ENCODE results near the gene CELF4. TPM values are rescaled to one million over a fixed set of nuclear protein-coding genes. Genes with fewer than 3 reads are reported as not detected.

CELF4 gene
- total RNA-seq, 1 experiment from 2014 or later: 0.11 TPM

DNA sequence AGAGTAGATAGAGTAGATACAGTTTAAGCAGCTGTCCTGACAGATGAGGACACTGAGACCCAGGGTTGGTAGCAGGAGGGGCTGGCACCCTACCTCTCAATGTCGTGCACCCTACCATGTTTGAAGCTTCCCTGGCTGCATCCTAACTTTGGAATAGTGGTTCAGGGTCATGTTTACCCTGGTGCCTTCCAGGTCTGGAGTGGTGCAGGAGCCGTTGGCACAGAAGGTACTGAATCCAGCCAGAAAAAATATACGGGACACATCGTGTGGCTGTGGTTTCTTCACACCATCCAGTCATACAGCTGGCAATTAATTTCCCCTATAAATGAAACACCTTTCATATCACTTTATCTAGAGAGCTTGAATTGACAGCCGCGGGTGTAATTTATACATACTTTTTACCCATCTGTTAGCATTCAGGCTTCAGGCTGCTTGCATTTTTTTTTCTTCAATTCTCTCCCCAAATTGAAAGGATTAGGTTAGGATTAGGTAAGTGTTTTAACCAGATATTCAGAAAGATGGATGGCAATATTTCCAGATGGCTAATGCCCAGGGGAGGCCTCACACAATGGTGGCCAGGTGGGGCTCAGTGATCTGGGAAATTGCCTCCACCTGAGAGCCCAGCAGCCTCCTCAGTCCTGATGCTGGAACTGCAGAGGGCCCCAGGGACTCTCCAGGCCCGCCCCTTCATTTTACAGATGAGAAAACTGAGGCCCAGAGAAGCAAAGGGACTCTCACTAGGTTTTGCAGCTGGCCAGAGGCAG is 127.0 kb downstream of the CELF4 start:
- no peaks in the 10 kb centered on the region for H3K9me3 Mint-ChIP-seq (ENCODE audit: unreplicated experiment)
- no peak for DNase-seq
- no peaks in the 10 kb centered on the region for H3K4me1 Mint-ChIP-seq (ENCODE audit: low read depth, unreplicated experiment)
- no peak overlapping the region for H3K27ac Mint-ChIP-seq (ENCODE audit: unreplicated experiment)
- BruUV-seq (replicated peaks): no TSS peak
- ChIA-PET CTCF (no interaction called here), POLR2A (no interaction called here)
- TF ChIP-seq, protein P1, sequence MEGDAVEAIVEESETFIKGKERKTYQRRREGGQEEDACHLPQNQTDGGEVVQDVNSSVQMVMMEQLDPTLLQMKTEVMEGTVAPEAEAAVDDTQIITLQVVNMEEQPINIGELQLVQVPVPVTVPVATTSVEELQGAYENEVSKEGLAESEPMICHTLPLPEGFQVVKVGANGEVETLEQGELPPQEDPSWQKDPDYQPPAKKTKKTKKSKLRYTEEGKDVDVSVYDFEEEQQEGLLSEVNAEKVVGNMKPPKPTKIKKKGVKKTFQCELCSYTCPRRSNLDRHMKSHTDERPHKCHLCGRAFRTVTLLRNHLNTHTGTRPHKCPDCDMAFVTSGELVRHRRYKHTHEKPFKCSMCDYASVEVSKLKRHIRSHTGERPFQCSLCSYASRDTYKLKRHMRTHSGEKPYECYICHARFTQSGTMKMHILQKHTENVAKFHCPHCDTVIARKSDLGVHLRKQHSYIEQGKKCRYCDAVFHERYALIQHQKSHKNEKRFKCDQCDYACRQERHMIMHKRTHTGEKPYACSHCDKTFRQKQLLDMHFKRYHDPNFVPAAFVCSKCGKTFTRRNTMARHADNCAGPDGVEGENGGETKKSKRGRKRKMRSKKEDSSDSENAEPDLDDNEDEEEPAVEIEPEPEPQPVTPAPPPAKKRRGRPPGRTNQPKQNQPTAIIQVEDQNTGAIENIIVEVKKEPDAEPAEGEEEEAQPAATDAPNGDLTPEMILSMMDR (IDR thresholded peaks at IDR 0.05; ENCODE audit: insufficient read depth in 1 of 2, low read depth in 1 of 2, low read length in 1 of 2, severe bottlenecking in 1 of 2, unreplicated experiment in 1 of 2): no peak
- Histone ChIP-seq H3K9me3 (no peaks in the 10 kb centered on the region), H3K36me3 (ENCODE audit: control insufficient read depth, insufficient read depth, low read length) (no peaks in the 10 kb centered on the region), H3K4me3 (ENCODE audit: low read depth, low read length) (no peak overlapping the region), H3K27me3 (replicated peaks; ENCODE audit: control insufficient read depth, insufficient read depth, low read length) (no peaks in the 10 kb centered on the region; the same call in 1 of the 2 replicates), H3K4me1 (no peaks in the 10 kb centered on the region)
- H3K36me3 Mint-ChIP-seq (ENCODE audit: insufficient read depth, unreplicated experiment): no peaks in the 10 kb centered on the region
- intact Hi-C loops (cut with micrococcal nuclease; ENCODE audit: unreplicated experiment): no loop called here
- H3K27me3 Mint-ChIP-seq (ENCODE audit: insufficient read depth, unreplicated experiment): peaks cover 12% of the 10 kb centered on the region
- no peak overlapping the region for H3K4me3 Mint-ChIP-seq (ENCODE audit: unreplicated experiment)

DNA sequence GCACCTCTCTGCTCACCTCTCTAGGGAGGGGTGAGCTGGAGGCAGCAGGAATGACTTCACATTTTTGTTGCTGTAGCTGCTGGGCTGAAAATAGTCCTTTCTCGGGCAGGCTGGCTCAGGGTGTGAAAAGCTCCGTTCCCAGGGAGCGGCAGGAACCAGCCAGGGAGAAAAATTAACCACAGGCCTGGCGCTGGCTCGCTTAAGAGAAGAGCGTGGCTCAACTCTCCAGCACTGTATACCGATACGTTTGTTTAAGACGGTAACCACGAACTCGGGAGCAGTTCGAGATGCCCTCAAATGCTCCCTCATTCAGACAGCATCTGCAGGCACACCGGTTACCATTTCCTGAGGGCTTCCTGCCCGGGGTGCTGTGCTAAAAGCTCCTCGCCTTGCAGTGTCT is 129.6 kb downstream of the CELF4 start:
- H3K27me3 ChIP-seq (replicated peaks; ENCODE audit: control insufficient read depth, insufficient read depth, low read length): no peaks in the 10 kb centered on the region; the same call in 1 of the 2 replicates
- no peaks in the 10 kb centered on the region for H3K36me3 ChIP-seq (ENCODE audit: control insufficient read depth, insufficient read depth, low read length)
- H3K4me3 Mint-ChIP-seq (ENCODE audit: unreplicated experiment): no peak overlapping the region
- ChIA-PET POLR2A (no interaction called here), CTCF (no interaction called here)
- TF ChIP-seq, protein P1 (IDR thresholded peaks at IDR 0.05; ENCODE audit: insufficient read depth in 1 of 2, low read depth in 1 of 2, low read length in 1 of 2, severe bottlenecking in 1 of 2, unreplicated experiment in 1 of 2): no peak
- H3K4me1 Mint-ChIP-seq (ENCODE audit: low read depth, unreplicated experiment): no peaks in the 10 kb centered on the region
- BruUV-seq (replicated peaks): no TSS peak
- intact Hi-C loops (cut with micrococcal nuclease; ENCODE audit: unreplicated experiment): no loop called here
- no peaks in the 10 kb centered on the region for H3K36me3 Mint-ChIP-seq (ENCODE audit: insufficient read depth, unreplicated experiment)
- H3K4me1 ChIP-seq: no peaks in the 10 kb centered on the region
- no peak overlapping the region for H3K27ac Mint-ChIP-seq (ENCODE audit: unreplicated experiment)
- DNase-seq: no peak
- no peak overlapping the region for H3K4me3 ChIP-seq (ENCODE audit: low read depth, low read length)
- H3K27me3 Mint-ChIP-seq (ENCODE audit: insufficient read depth, unreplicated experiment): peaks cover 7% of the 10 kb centered on the region
- no peaks in the 10 kb centered on the region for H3K9me3 ChIP-seq
- no peaks in the 10 kb centered on the region for H3K9me3 Mint-ChIP-seq (ENCODE audit: unreplicated experiment)

DNA sequence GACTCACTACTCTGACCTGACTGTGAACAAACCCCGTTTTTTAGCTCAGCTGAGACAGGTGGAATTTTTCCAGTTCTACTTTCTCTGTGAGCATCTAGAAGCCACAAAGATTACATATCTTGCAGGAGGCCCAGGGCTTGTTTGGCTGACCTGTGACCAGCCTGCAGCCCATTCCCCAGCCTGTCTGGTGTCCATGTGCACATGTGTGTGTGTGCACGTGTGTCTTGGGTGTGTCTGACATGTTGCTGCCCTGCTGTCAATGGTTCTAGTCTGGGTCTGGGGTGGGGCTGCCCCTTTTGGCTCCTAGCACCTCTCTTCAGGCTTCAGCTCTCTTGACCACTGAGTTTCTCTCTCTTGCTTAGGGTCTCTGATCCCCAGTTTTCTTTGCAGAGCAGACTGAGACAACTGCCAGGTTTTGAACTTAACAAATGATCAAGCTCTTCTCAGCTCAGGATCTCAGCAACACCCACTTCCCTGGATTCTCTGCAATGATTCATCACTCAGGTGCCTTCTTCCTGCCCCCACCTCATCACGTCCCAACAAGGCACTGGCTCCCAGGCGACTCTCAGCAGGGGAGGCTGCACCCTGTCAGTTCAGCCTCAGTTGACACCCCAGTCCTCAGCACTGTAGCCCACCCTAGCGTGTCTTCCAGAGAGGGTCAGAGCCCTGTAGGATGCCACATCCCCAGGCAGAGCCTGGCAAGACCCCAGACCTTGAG is 130.3 kb downstream of the CELF4 start:
- CTCF ChIA-PET: no interaction called here

More for the DNA sequence above, 130.3 kb downstream of the CELF4 start:
- peaks cover 7% of the 10 kb centered on the region for H3K27me3 Mint-ChIP-seq (ENCODE audit: insufficient read depth, unreplicated experiment)
- no peak overlapping the region for H3K4me3 Mint-ChIP-seq (ENCODE audit: unreplicated experiment)
- TF ChIP-seq, protein P1 (IDR thresholded peaks at IDR 0.05; ENCODE audit: insufficient read depth in 1 of 2, low read depth in 1 of 2, low read length in 1 of 2, severe bottlenecking in 1 of 2, unreplicated experiment in 1 of 2): no peak
- Histone ChIP-seq H3K36me3 (ENCODE audit: control insufficient read depth, insufficient read depth, low read length) (no peaks in the 10 kb centered on the region), H3K27me3 (replicated peaks; ENCODE audit: control insufficient read depth, insufficient read depth, low read length) (no peaks in the 10 kb centered on the region; the same call in 1 of the 2 replicates), H3K9me3 (no peaks in the 10 kb centered on the region), H3K4me3 (ENCODE audit: low read depth, low read length) (no peak overlapping the region), H3K4me1 (no peaks in the 10 kb centered on the region)
- H3K4me1 Mint-ChIP-seq (ENCODE audit: low read depth, unreplicated experiment): no peaks in the 10 kb centered on the region
- BruUV-seq (replicated peaks): no TSS peak
- intact Hi-C loops (cut with micrococcal nuclease; ENCODE audit: unreplicated experiment): no loop called here
- POLR2A ChIA-PET: no interaction called here
- H3K27ac Mint-ChIP-seq (ENCODE audit: unreplicated experiment): no peak overlapping the region
- no peaks in the 10 kb centered on the region for H3K36me3 Mint-ChIP-seq (ENCODE audit: insufficient read depth, unreplicated experiment)
- no peaks in the 10 kb centered on the region for H3K9me3 Mint-ChIP-seq (ENCODE audit: unreplicated experiment)
- DNase-seq: no peak
